ENCODE results near the gene HELLS.
"Not testable (repeated sequence)": the region's sequence is repeated elsewhere in the genome, so short reads cannot be mapped to it uniquely, and the experiment has no call there.

Gene HELLS

GRCh38 chr10:94524711-94525110 is 20.9 kb upstream of the HELLS start:
- no peak for TF ChIP-seq CTCF (IDR thresholded peaks at IDR 0.05)
- no peak for TF ChIP-seq ZFX (IDR thresholded peaks at IDR 0.05; ENCODE audit: borderline replicate concordance)
- H3K27ac ChIP-seq = no peak overlapping the region

- not testable (repeated sequence) for H3K27ac ChIP-seq
Observed at GRCh38 chr10:94531550-94531949, 14.0 kb upstream of the HELLS start.

- TF ChIP-seq ZFX (IDR thresholded peaks at IDR 0.05; ENCODE audit: borderline replicate concordance) = no peak
- no peak overlapping the region for H3K27ac ChIP-seq
Observed at GRCh38 chr10:94533027-94533426, 12.6 kb upstream of the HELLS start.

- H3K27ac ChIP-seq = not testable (repeated sequence)
Observed at GRCh38 chr10:94542282-94542681, 3.3 kb upstream of the HELLS start.

- TF ChIP-seq CTCF (IDR thresholded peaks at IDR 0.05) (no peak), ZFX (IDR thresholded peaks at IDR 0.05; ENCODE audit: borderline replicate concordance) (no peak)
- peak overlapping the region; percentile 97 for H3K27ac ChIP-seq
Observed at GRCh38 chr10:94546049-94546900, 687 bp downstream of the HELLS start.

GRCh38 chr10:94546901-94547185 is 1.3 kb downstream of the HELLS start:
- TF ChIP-seq CTCF (IDR thresholded peaks at IDR 0.05) = no peak
- H3K27ac ChIP-seq = peak overlapping the region; percentile 97

GRCh38 chr10:94549221-94549620 is 3.6 kb downstream of the HELLS start:
- no peak overlapping the region for H3K27ac ChIP-seq

GRCh38 chr10:94567714-94568307 is 22.2 kb downstream of the HELLS start:
- not testable (repeated sequence) for H3K27ac ChIP-seq

More at GRCh38 chr10:94549221-94549620, 3.6 kb downstream of the HELLS start:
- TF ChIP-seq ZFX (IDR thresholded peaks at IDR 0.05; ENCODE audit: borderline replicate concordance) (no peak), CTCF (IDR thresholded peaks at IDR 0.05) (no peak)

GRCh38 chr10:94571081-94571480 is 25.5 kb downstream of the HELLS start:
- 0 out of 2 replicates have a peak overlapping the region, but pooled peaks have one; percentile 1 for H3K27ac ChIP-seq
- TF ChIP-seq ZFX (IDR thresholded peaks at IDR 0.05; ENCODE audit: borderline replicate concordance) = no peak
- TF ChIP-seq CTCF (IDR thresholded peaks at IDR 0.05) = no peak
